Measurements from ENCODE around the gene NHLRC2.

The NHLRC2 gene

GRCh38 chr10:113853578-113854012, 866 bp upstream of the NHLRC2 start:
- no peak for DNase-seq (ENCODE audit: low spot score)
- no peak for TF ChIP-seq CTCF (IDR thresholded peaks at IDR 0.05; ENCODE audit: extremely low read depth, missing control alignments)

- DNase-seq (ENCODE audit: low spot score), result peak; percentile 64
- no peak for TF ChIP-seq CTCF (IDR thresholded peaks at IDR 0.05; ENCODE audit: extremely low read depth, missing control alignments)
Observed at GRCh38 chr10:113854761-113855588, 514 bp downstream of the NHLRC2 start.

- TF ChIP-seq CTCF (IDR thresholded peaks at IDR 0.05; ENCODE audit: extremely low read depth, missing control alignments), result no peak
Observed at GRCh38 chr10:113856563-113856962, 2.1 kb downstream of the NHLRC2 start.

GRCh38 chr10:113857210-113857609, 2.7 kb downstream of the NHLRC2 start:
- DNase-seq (ENCODE audit: low spot score), result no peak
- no peak for TF ChIP-seq CTCF (IDR thresholded peaks at IDR 0.05; ENCODE audit: extremely low read depth, missing control alignments)

More at GRCh38 chr10:113856563-113856962, 2.1 kb downstream of the NHLRC2 start:
- DNase-seq (ENCODE audit: low spot score), result no peak

- no peak for TF ChIP-seq CTCF (IDR thresholded peaks at IDR 0.05; ENCODE audit: extremely low read depth, missing control alignments)
- no peak for DNase-seq (ENCODE audit: low spot score)
Observed at GRCh38 chr10:113858541-113858940, 4.1 kb downstream of the NHLRC2 start.

GRCh38 chr10:113859261-113859660, 4.8 kb downstream of the NHLRC2 start:
- peak; percentile 36 for DNase-seq (ENCODE audit: low spot score)
- TF ChIP-seq CTCF (IDR thresholded peaks at IDR 0.05; ENCODE audit: extremely low read depth, missing control alignments), result no peak

- TF ChIP-seq CTCF (IDR thresholded peaks at IDR 0.05; ENCODE audit: extremely low read depth, missing control alignments), result no peak
- no peak for DNase-seq (ENCODE audit: low spot score)
Observed at GRCh38 chr10:113865901-113866300, 11.4 kb downstream of the NHLRC2 start.
